IPS-20b (cell line): ENCODE data around the gene ZMYND12.

Experiments
- H3K27ac ChIP-seq: one replicate; pipeline ENCODE4 v1.5.1; 2013; ENCODE audit warnings: low read length
- H3K27me3 ChIP-seq: 2 replicates; pipeline ENCODE4 v1.6.1; 2013; ENCODE audit warnings: mild to moderate bottlenecking, low read length, inconsistent platforms; ENCODE audit not compliant: insufficient read depth
- H3K36me3 ChIP-seq: 2 replicates; pipeline ENCODE4 v1.6.1; 2013; ENCODE audit warnings: low read depth, mild to moderate bottlenecking, inconsistent platforms, low read length, moderate library complexity; ENCODE audit not compliant: insufficient read depth
- H3K4me1 ChIP-seq: 2 replicates; pipeline ENCODE4 v1.6.1; 2013; ENCODE audit warnings: mild to moderate bottlenecking, control low read depth, inconsistent platforms, low read length, moderate library complexity; ENCODE audit not compliant: insufficient read depth
- H3K4me3 ChIP-seq: 2 replicates; pipeline ENCODE4 v1.5.1; 2013; ENCODE audit warnings: mild to moderate bottlenecking, low read length, inconsistent platforms
- H3K9ac ChIP-seq: 2 replicates; pipeline ENCODE4 v1.6.1; 2013; ENCODE audit warnings: low read depth, mild to moderate bottlenecking, inconsistent platforms, low read length, moderate library complexity
- H3K9me3 ChIP-seq: 2 replicates; pipeline ENCODE4 v1.6.1; 2013; ENCODE audit warnings: mild to moderate bottlenecking, low read depth, low read length, inconsistent platforms; ENCODE audit not compliant: insufficient read depth

ZMYND12 gene

GRCh38 chr1:42469727-42470126 lies 13.9 kb upstream of the ZMYND12 start:
- H3K9me3 ChIP-seq, result no peaks in the 10 kb centered on the region
- no peak overlapping the region for H3K9ac ChIP-seq
- no peak overlapping the region for H3K4me3 ChIP-seq
- H3K27ac ChIP-seq, result no peak overlapping the region
- peaks cover 6% of the 10 kb centered on the region for H3K27me3 ChIP-seq
- no peaks in the 10 kb centered on the region for H3K4me1 ChIP-seq
- H3K36me3 ChIP-seq, result no peaks in the 10 kb centered on the region

- peaks cover 4% of the 10 kb centered on the region; the same call in 1 of the 2 replicates for H3K4me1 ChIP-seq
- no peaks in the 10 kb centered on the region for H3K9me3 ChIP-seq
- H3K27me3 ChIP-seq, result peaks cover 18% of the 10 kb centered on the region
These were observed 10.2 kb upstream of the ZMYND12 start for GRCh38 chr1:42466030-42466429.

DNA sequence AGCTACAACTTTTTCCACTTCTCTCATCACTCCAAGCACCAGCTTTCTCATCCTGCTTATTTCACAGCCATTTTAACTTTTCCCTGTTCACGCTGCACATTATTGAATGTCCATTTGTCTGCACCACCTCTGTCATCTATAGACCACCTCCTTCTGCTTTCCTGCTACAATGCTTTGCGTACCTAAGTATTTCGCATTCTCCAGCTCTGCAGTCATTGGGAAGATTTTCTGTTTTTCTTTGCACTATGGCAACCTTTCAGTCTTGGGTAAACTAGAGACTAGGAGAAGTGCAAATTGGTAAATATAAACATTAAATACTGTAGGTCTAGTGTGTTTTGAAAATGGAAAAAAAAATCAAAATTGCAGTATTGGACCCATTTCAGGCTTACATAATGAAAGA lies 8.1 kb upstream of the ZMYND12 start:
- Histone ChIP-seq H3K27me3 (peaks cover 18% of the 10 kb centered on the region; the same call in 1 of the 2 replicates), H3K9ac (peak overlapping the region; percentile 63; the same call in 1 of the 2 replicates), H3K27ac (no peak overlapping the region), H3K9me3 (no peaks in the 10 kb centered on the region), H3K4me3 (peak overlapping the region; percentile 88), H3K4me1 (peaks cover 4% of the 10 kb centered on the region; the same call in 1 of the 2 replicates), H3K36me3 (peaks cover 21% of the 10 kb centered on the region)

More at GRCh38 chr1:42466030-42466429, 10.2 kb upstream of the ZMYND12 start:
- Histone ChIP-seq H3K36me3 (no peaks in the 10 kb centered on the region), H3K27ac (no peak overlapping the region), H3K9ac (no peak overlapping the region), H3K4me3 (no peak overlapping the region)

GRCh38 chr1:42462828-42463763 lies 7.3 kb upstream of the ZMYND12 start, which contains the start of gene CCDC30:
Gene CCDC30, plus strand, starts transcription at chr1:42463286. Its CDS starts 17,266 bp downstream, at chr1:42480552.
- Histone ChIP-seq H3K27ac (no peak within 1 kb of the TSS), H3K36me3 (peaks cover 29% of the 10 kb centered on the region), H3K4me3 (peak within 1 kb of the TSS; percentile 88), H3K9me3 (no peaks in the 10 kb centered on the region), H3K9ac (peak within 1 kb of the TSS; percentile 81; the same call in 1 of the 2 replicates), H3K4me1 (peaks cover 4% of the 10 kb centered on the region; the same call in 1 of the 2 replicates), H3K27me3 (peaks cover 17% of the 10 kb centered on the region; the same call in 1 of the 2 replicates)

DNA sequence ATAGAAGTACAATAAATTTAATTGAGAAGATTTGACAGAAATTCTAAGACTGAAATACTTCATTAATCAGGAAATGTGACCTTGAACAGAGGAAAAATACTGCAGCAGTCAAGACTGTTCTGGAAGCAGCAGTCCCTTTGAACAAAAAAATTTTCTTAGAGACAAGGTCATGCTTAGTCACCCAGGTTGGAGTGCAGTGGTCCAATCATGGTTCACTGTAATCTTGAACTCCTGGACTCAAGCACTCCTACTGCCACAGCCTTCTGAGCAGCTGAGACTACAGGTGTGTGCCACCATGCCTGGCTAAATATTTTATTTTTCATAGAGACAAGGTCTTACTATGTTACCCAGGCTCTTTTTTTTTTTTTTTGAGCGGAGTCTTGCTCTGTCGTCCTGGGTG lies 5.4 kb upstream of the ZMYND12 start:
- Histone ChIP-seq H3K4me1 (peaks cover 4% of the 10 kb centered on the region; the same call in 1 of the 2 replicates), H3K9me3 (no peaks in the 10 kb centered on the region), H3K27ac (no peak overlapping the region), H3K27me3 (peaks cover 12% of the 10 kb centered on the region; the same call in 1 of the 2 replicates), H3K9ac (no peak overlapping the region), H3K4me3 (no peak overlapping the region), H3K36me3 (peaks cover 32% of the 10 kb centered on the region)

DNA sequence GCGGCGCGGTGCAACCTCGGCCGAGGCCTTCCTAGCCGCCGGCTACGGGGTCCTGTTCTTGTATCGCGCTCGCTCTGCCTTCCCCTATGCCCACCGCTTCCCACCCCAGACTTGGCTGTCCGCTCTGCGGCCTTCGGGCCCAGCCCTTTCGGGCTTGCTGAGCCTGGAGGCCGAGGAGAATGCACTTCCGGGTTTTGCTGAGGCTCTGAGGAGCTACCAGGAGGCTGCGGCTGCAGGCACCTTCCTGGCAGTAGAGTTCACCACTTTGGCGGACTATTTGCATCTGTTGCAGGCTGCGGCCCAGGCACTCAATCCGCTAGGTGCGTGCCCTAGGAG lies 900 bp upstream of the ZMYND12 start:
- peaks cover 32% of the 10 kb centered on the region for H3K36me3 ChIP-seq
- H3K9me3 ChIP-seq, result no peaks in the 10 kb centered on the region
- H3K4me1 ChIP-seq, result peaks cover 4% of the 10 kb centered on the region; the same call in 1 of the 2 replicates
- peak overlapping the region; percentile 93 for H3K4me3 ChIP-seq
- H3K9ac ChIP-seq, result peak overlapping the region; percentile 90
- peak overlapping the region; percentile 52 for H3K27ac ChIP-seq
- H3K27me3 ChIP-seq, result no peaks in the 10 kb centered on the region

DNA sequence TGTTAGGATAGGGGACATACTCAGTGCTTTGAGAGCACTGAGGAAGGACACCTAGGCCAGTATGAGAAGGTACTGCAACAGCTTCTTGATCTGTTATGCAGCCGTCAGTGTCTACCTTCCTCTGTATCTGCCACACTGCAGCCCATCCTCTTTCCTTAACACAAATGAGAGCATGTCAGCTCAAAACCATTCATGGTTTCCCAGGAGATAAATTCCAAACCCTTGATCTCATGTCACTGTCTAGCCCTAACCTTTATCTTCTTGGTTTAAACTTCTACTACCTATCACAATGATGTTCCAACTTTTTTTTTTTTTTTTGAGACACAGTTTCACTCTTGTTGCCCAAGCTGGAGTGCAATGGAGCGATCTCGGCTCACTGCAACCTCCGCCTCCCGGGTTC lies 1.4 kb downstream of the ZMYND12 start:
- H3K9me3 ChIP-seq, result no peaks in the 10 kb centered on the region
- no peak overlapping the region for H3K27ac ChIP-seq
- no peaks in the 10 kb centered on the region for H3K27me3 ChIP-seq
- H3K36me3 ChIP-seq, result peaks cover 17% of the 10 kb centered on the region
- H3K4me3 ChIP-seq, result no peak overlapping the region
- peaks cover 6% of the 10 kb centered on the region; the same call in 1 of the 2 replicates for H3K4me1 ChIP-seq
- no peak overlapping the region for H3K9ac ChIP-seq

GRCh38 chr1:42453386-42453785 lies 2.4 kb downstream of the ZMYND12 start:
- peaks cover 6% of the 10 kb centered on the region; the same call in 1 of the 2 replicates for H3K4me1 ChIP-seq
- H3K27me3 ChIP-seq, result no peaks in the 10 kb centered on the region
- H3K9ac ChIP-seq, result no peak overlapping the region
- no peak overlapping the region for H3K4me3 ChIP-seq
- H3K36me3 ChIP-seq, result peaks cover 6% of the 10 kb centered on the region
- H3K27ac ChIP-seq, result no peak overlapping the region
- no peaks in the 10 kb centered on the region for H3K9me3 ChIP-seq

DNA sequence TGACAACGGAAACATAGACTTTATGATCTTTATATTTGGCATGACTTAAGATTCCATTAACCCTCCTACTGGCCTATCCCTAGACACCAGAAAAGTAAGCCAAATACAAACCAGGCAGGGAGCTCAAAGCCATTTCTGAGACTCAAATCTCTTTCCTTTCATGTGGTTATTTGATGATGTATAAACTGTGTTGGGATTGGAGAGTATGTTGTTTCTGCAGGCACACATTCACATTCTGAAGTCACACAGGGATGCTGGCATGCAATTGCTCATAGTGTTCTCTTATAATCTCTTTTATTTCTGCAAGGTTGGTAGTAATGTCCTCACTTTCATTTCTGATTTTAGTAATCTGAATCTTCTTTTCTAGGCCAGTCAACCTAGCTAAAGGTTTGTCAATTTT lies 5.8 kb downstream of the ZMYND12 start:
- Histone ChIP-seq H3K4me3 (no peak overlapping the region), H3K4me1 (peaks cover 6% of the 10 kb centered on the region; the same call in 1 of the 2 replicates), H3K9ac (no peak overlapping the region), H3K27ac (no peak overlapping the region), H3K27me3 (no peaks in the 10 kb centered on the region), H3K36me3 (no peaks in the 10 kb centered on the region), H3K9me3 (no peaks in the 10 kb centered on the region)

GRCh38 chr1:42449256-42449655 lies 6.6 kb downstream of the ZMYND12 start:
- Histone ChIP-seq H3K4me1 (peaks cover 6% of the 10 kb centered on the region; the same call in 1 of the 2 replicates), H3K4me3 (no peak overlapping the region), H3K9ac (no peak overlapping the region), H3K27me3 (no peaks in the 10 kb centered on the region), H3K27ac (no peak overlapping the region), H3K9me3 (no peaks in the 10 kb centered on the region), H3K36me3 (no peaks in the 10 kb centered on the region)

DNA sequence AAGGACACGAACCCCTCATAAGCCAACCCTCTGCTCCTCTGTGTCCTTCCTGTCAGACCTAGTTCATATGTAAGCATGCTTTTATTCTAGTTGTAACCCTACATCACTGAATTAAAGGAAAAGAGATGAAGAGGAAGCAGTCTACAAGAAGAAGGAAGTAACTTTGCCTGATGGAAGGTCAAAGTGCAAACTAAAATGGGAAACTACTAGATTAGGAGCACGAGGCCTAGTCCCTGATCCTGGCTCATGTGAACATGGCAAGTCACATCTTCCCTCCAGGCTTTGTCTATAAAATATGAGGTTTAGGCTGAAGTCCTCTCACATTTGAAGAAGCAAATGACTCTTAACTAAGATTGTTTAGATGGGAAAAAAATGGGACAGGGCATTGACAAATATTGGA lies 13.2 kb downstream of the ZMYND12 start:
- H3K27ac ChIP-seq, result no peak overlapping the region
- no peaks in the 10 kb centered on the region for H3K4me1 ChIP-seq
- H3K9ac ChIP-seq, result no peak overlapping the region
- H3K36me3 ChIP-seq, result no peaks in the 10 kb centered on the region
- H3K27me3 ChIP-seq, result no peaks in the 10 kb centered on the region
- no peaks in the 10 kb centered on the region for H3K9me3 ChIP-seq
- H3K4me3 ChIP-seq, result no peak overlapping the region

DNA sequence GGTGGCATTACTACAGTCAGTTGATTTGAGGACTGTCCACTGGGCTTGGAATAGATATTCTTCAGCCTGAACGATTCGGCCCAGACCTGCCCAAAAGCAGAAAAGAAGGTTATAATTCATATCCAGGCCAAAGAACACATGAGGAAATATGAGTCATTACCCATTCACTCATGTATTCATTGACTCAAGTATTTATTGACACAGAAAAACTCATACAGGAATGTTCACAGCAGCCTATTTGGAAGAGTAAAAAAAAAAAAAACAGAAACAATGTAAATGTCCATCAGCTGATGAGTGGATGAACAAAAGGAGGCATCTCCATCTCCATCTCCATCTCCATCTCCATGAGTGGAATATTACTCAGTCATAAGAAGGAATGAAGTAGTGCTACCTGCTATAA lies 15.9 kb downstream of the ZMYND12 start:
- Histone ChIP-seq H3K9ac (no peak overlapping the region), H3K4me1 (no peaks in the 10 kb centered on the region), H3K36me3 (no peaks in the 10 kb centered on the region), H3K4me3 (no peak overlapping the region), H3K27me3 (no peaks in the 10 kb centered on the region), H3K27ac (no peak overlapping the region), H3K9me3 (no peaks in the 10 kb centered on the region)
